ENCODE data around the gene SEC14L2. TPM values are rescaled to one million over a fixed set of nuclear protein-coding genes. Genes with fewer than 3 reads are reported as not detected.
"Not testable (repeated sequence)": the region's sequence is repeated elsewhere in the genome, so short reads cannot be mapped to it uniquely, and the experiment has no call there.

SEC14L2 gene
- total RNA-seq, 2 donors from 2014 or later: 2.0 to 10.3 TPM

- H3K9ac ChIP-seq (ENCODE audit: low read depth in 2 of 2, low read length in 2 of 2): no peak overlapping the region
- DNase-seq: no peak
- no peak overlapping the region for H3K4me3 ChIP-seq
- no peaks in the 10 kb centered on the region for H3K36me3 ChIP-seq
- H3K9me3 ChIP-seq: no peaks in the 10 kb centered on the region
- no peak overlapping the region for H3K27ac ChIP-seq
- intact Hi-C loops (cut with DNase I): no loop called here
- peaks cover 3% of the 10 kb centered on the region for H3K4me1 ChIP-seq
- H3K27me3 ChIP-seq: peaks cover 9% of the 10 kb centered on the region
- TF ChIP-seq, protein P1, sequence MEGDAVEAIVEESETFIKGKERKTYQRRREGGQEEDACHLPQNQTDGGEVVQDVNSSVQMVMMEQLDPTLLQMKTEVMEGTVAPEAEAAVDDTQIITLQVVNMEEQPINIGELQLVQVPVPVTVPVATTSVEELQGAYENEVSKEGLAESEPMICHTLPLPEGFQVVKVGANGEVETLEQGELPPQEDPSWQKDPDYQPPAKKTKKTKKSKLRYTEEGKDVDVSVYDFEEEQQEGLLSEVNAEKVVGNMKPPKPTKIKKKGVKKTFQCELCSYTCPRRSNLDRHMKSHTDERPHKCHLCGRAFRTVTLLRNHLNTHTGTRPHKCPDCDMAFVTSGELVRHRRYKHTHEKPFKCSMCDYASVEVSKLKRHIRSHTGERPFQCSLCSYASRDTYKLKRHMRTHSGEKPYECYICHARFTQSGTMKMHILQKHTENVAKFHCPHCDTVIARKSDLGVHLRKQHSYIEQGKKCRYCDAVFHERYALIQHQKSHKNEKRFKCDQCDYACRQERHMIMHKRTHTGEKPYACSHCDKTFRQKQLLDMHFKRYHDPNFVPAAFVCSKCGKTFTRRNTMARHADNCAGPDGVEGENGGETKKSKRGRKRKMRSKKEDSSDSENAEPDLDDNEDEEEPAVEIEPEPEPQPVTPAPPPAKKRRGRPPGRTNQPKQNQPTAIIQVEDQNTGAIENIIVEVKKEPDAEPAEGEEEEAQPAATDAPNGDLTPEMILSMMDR (IDR thresholded peaks at IDR 0.05): no peak
Observed at GRCh38 chr22:30402028-30402765, 5.4 kb downstream of the SEC14L2 start.

- H3K9ac ChIP-seq (ENCODE audit: low read depth in 2 of 2, low read length in 2 of 2); intact Hi-C loops (cut with DNase I); DNase-seq; H3K9me3 ChIP-seq; H3K4me3 ChIP-seq; H3K36me3 ChIP-seq; H3K4me1 ChIP-seq; H3K27ac ChIP-seq; H3K27me3 ChIP-seq: not testable (repeated sequence)
Observed at GRCh38 chr22:30402766-30403104, 5.9 kb downstream of the SEC14L2 start.

DNA sequence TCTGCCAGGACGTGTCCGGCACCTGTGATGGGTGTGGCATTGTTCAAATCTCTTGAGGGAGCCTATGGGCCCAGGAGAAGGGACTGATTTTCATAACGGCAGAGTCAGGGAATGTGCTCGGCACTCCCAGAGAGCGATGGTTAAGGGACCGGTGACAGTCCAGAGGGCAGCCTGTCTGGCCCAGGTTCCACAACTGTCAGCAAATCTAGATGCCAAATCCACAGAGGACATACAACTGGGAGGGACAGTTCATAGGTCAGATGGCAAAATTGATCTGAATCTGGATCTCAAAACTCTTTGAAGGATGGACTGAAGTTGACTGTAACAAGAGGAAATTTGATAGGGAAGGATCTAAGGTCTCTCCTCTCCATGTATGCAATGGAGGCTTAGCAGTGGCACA lies 7.5 kb downstream of the SEC14L2 start:
- no peak for DNase-seq
- intact Hi-C loops (cut with DNase I): no loop called here
- TF ChIP-seq, protein P1 (IDR thresholded peaks at IDR 0.05): no peak
- no peak overlapping the region for H3K4me3 ChIP-seq
- H3K27ac ChIP-seq: no peak overlapping the region
- no peaks in the 10 kb centered on the region for H3K36me3 ChIP-seq
- no peak overlapping the region for H3K9ac ChIP-seq (ENCODE audit: low read depth in 2 of 2, low read length in 2 of 2)
- no peaks in the 10 kb centered on the region for H3K9me3 ChIP-seq
- H3K4me1 ChIP-seq: no peaks in the 10 kb centered on the region
- H3K27me3 ChIP-seq: no peaks in the 10 kb centered on the region

- Histone ChIP-seq H3K27me3 (no peaks in the 10 kb centered on the region), H3K4me1 (no peaks in the 10 kb centered on the region), H3K9ac (ENCODE audit: low read depth in 2 of 2, low read length in 2 of 2) (no peak overlapping the region), H3K9me3 (no peaks in the 10 kb centered on the region), H3K36me3 (no peaks in the 10 kb centered on the region), H3K27ac (no peak overlapping the region), H3K4me3 (no peak overlapping the region)
- TF ChIP-seq, protein P1 (IDR thresholded peaks at IDR 0.05): no peak
- DNase-seq: no peak
- intact Hi-C loops (cut with DNase I): no loop called here
Observed at GRCh38 chr22:30405731-30406130, 8.9 kb downstream of the SEC14L2 start.

DNA sequence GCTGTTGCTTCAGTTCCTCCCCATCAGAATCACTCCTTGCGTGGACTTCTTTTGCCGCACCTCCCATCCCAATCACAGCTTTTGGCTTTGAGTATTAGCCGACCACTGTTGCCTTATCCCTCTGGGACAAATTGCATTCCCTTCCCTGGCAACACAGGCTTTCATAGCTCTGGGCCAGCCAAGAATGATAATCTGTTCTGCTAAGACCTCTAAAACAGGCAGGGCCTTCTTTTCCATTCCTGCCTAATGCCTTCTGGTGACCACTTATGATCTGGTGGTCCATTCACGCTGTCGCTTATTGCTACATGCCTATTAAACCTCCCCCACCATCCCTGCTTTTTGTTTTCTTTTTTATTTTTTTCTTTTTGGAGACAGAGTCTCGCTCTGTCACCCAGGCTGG lies 9.6 kb downstream of the SEC14L2 start:
- H3K4me3 ChIP-seq: no peak overlapping the region
- H3K4me1 ChIP-seq: no peaks in the 10 kb centered on the region
- H3K27ac ChIP-seq: no peak overlapping the region
- H3K36me3 ChIP-seq: no peaks in the 10 kb centered on the region
- no peaks in the 10 kb centered on the region for H3K9me3 ChIP-seq
- H3K9ac ChIP-seq (ENCODE audit: low read depth in 2 of 2, low read length in 2 of 2): no peak overlapping the region
- H3K27me3 ChIP-seq: no peaks in the 10 kb centered on the region
- TF ChIP-seq, protein P1 (IDR thresholded peaks at IDR 0.05): no peak
- DNase-seq: no peak
- intact Hi-C loops (cut with DNase I): no loop called here

- intact Hi-C loops (cut with DNase I): no loop called here
- H3K9ac ChIP-seq (ENCODE audit: low read depth in 2 of 2, low read length in 2 of 2): no peak overlapping the region
Observed at GRCh38 chr22:30408388-30409102, 11.7 kb downstream of the SEC14L2 start.

More at GRCh38 chr22:30408388-30409102, 11.7 kb downstream of the SEC14L2 start:
- no peak overlapping the region for H3K4me3 ChIP-seq
- H3K27me3 ChIP-seq: no peaks in the 10 kb centered on the region
- H3K9me3 ChIP-seq: no peaks in the 10 kb centered on the region
- no peak for DNase-seq
- no peaks in the 10 kb centered on the region for H3K4me1 ChIP-seq
- TF ChIP-seq, protein P1 (IDR thresholded peaks at IDR 0.05): no peak
- H3K27ac ChIP-seq: no peak overlapping the region
- H3K36me3 ChIP-seq: no peaks in the 10 kb centered on the region
